H1 (cell line): ENCODE data around the gene VEPH1.
"Not testable (repeated sequence)": the region's sequence is repeated elsewhere in the genome, so short reads cannot be mapped to it uniquely, and the experiment has no call there.

Experiments used
- EGR1 ChIP-seq: IDR thresholded peaks from 2 replicates; pipeline ENCODE4 v1.6.1; 2011; ENCODE audit warnings: low read depth, low read length, borderline replicate concordance
- EP300 ChIP-seq, 2 experiments: IDR thresholded peaks; 1 replicate in 1 of 2; 2 replicates in 1 of 2; pipeline ENCODE4 v1.6.1; 2011 to 2012; ENCODE audit warnings: low read depth in 2 of 2, low read length in 2 of 2, mild to moderate bottlenecking in 2 of 2, borderline replicate concordance in 1 of 2, inconsistent platforms in 1 of 2, moderate library complexity in 1 of 2
- EZH2 ChIP-seq: fragments of 200-600 bp; sonication (generic); IDR thresholded peaks from 2 replicates; pipeline ENCODE4 v1.7.1; 2012; ENCODE audit warnings: low read depth, mild to moderate bottlenecking, moderate library complexity, low read length, inconsistent platforms; ENCODE audit not compliant: severe bottlenecking
- MAFK ChIP-seq: IDR thresholded peaks from 2 replicates; pipeline ENCODE4 v1.6.1; 2012; ENCODE audit warnings: low read depth, mild to moderate bottlenecking, improper control_type of control experiment, low read length
- MAX ChIP-seq: IDR thresholded peaks from 2 replicates; pipeline ENCODE4 v1.6.1; 2012; ENCODE audit warnings: inconsistent platforms
- POLR2A ChIP-seq, 2 experiments: IDR thresholded peaks; 1 replicate in 1 of 2; 2 replicates in 1 of 2; pipeline ENCODE4 v1.6.1; 2011; ENCODE audit warnings: low read depth in 2 of 2, low read length in 2 of 2, mild to moderate bottlenecking in 2 of 2; ENCODE audit errors: control extremely low read depth in 1 of 2
- POLR2AphosphoS5 ChIP-seq: IDR thresholded peaks from 2 replicates; pipeline ENCODE4 v1.6.1; 2011; ENCODE audit warnings: low read depth, low read length
- RBBP5 ChIP-seq: IDR thresholded peaks from 2 replicates; pipeline ENCODE4 v1.7.1; 2012; ENCODE audit warnings: low read depth, mild to moderate bottlenecking, inconsistent platforms, low read length, moderate library complexity, borderline replicate concordance
- SAP30 ChIP-seq: fragments of 300-600 bp; sonication (generic); IDR thresholded peaks from 2 replicates; pipeline ENCODE4 v1.7.1; 2012; ENCODE audit warnings: low read length, moderate library complexity, mild to moderate bottlenecking, inconsistent platforms; ENCODE audit not compliant: insufficient read depth, insufficient replicate concordance
- SIX5 ChIP-seq: IDR thresholded peaks from 2 replicates; pipeline ENCODE4 v1.6.1; 2011; ENCODE audit warnings: mild to moderate bottlenecking, low read depth, low read length
- TBP ChIP-seq: IDR thresholded peaks from 2 replicates; pipeline ENCODE4 v1.6.1; 2011; ENCODE audit warnings: low read depth, low read length, improper control_type of control experiment
- TF ChIP-seq, protein P1 (sequence below), 3 experiments: IDR thresholded peaks; 1 replicate in 2 of 3; 2 replicates in 1 of 3; pipeline versions ENCODE4 v1.5.1 to v1.6.1; 2011; ENCODE audit warnings: low read length in 3 of 3, mild to moderate bottlenecking in 3 of 3, inconsistent platforms in 2 of 3, low read depth in 1 of 3, moderate library complexity in 1 of 3; ENCODE audit not compliant: insufficient read depth in 1 of 3; ENCODE audit errors: control extremely low read depth in 1 of 3
- TF ChIP-seq, protein P2 (sequence below): IDR thresholded peaks from 2 replicates; pipeline ENCODE4 v1.6.1; 2011; ENCODE audit warnings: low read depth, mild to moderate bottlenecking, low read length; ENCODE audit not compliant: insufficient read depth

GRCh38 chr3:157324869-157325268 lies 178.3 kb downstream of the VEPH1 start:
- not testable (repeated sequence) for TF ChIP-seq RBBP5; POLR2A (IDR thresholded peaks at IDR 0.05; ENCODE audit: control extremely low read depth in 1 of 2, low read depth in 2 of 2, low read length in 2 of 2); EZH2; EP300 (IDR thresholded peaks at IDR 0.05; ENCODE audit: borderline replicate concordance in 1 of 2, low read depth in 2 of 2, low read length in 2 of 2); EGR1; SAP30; MAX; TBP; SIX5; MAFK; POLR2AphosphoS5
- TF ChIP-seq, protein P1, sequence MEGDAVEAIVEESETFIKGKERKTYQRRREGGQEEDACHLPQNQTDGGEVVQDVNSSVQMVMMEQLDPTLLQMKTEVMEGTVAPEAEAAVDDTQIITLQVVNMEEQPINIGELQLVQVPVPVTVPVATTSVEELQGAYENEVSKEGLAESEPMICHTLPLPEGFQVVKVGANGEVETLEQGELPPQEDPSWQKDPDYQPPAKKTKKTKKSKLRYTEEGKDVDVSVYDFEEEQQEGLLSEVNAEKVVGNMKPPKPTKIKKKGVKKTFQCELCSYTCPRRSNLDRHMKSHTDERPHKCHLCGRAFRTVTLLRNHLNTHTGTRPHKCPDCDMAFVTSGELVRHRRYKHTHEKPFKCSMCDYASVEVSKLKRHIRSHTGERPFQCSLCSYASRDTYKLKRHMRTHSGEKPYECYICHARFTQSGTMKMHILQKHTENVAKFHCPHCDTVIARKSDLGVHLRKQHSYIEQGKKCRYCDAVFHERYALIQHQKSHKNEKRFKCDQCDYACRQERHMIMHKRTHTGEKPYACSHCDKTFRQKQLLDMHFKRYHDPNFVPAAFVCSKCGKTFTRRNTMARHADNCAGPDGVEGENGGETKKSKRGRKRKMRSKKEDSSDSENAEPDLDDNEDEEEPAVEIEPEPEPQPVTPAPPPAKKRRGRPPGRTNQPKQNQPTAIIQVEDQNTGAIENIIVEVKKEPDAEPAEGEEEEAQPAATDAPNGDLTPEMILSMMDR (IDR thresholded peaks at IDR 0.05; ENCODE audit: control extremely low read depth in 1 of 3, insufficient read depth in 1 of 3, low read depth in 1 of 3, low read length in 3 of 3), result not testable (repeated sequence)
- TF ChIP-seq, protein P2, sequence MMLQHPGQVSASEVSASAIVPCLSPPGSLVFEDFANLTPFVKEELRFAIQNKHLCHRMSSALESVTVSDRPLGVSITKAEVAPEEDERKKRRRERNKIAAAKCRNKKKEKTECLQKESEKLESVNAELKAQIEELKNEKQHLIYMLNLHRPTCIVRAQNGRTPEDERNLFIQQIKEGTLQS, result not testable (repeated sequence)
